Panc1 (cell line): ENCODE data around the gene COA5. TPM values are rescaled to one million over a fixed set of nuclear protein-coding genes. Genes with fewer than 3 reads are reported as not detected.

ENCODE experiments used
- ATAC-seq: fragments of 200-7000 bp; cut with Tn5 transposase; 2 replicates; pipeline ENCODE4 v1.9.1; 2020; ENCODE audit warnings: mild to moderate bottlenecking, moderate library complexity
- BruUV-seq: library from RNA; stranded (reverse); fragments of 400-500 nt; replicated peaks from 2 replicates; lab custom pipeline; 2021; lab: Mats Ljungman, UMichigan
- CTCF ChIA-PET: fragments of 300-600 bp; sonication (Branson Sonifier 250); formaldehyde crosslinking; loops from one replicate; lab custom pipeline; 2022; ENCODE audit warnings: antibody characterized with exemption; lab: Charles Lee
- POLR2A ChIA-PET: fragments of 300-600 bp; sonication (Branson Sonifier 250); formaldehyde crosslinking; loops from one replicate; lab custom pipeline; 2022; ENCODE audit warnings: antibody characterized with exemption; lab: Charles Lee
- DNase-seq: peaks from one replicate; pipeline ENCODE4 v3.0.0-alpha.2; 2010; ENCODE audit warnings: low read depth, low spot score
- H3K27ac ChIP-seq: 2 replicates; pipeline ENCODE4 v1.5.1; 2011; ENCODE audit warnings: mild to moderate bottlenecking, low read length, inconsistent platforms
- H3K27me3 ChIP-seq: fragments of 200-500 bp; sonication (Bioruptor generic); 2 replicates; pipeline ENCODE4 v1.6.0; 2014; ENCODE audit warnings: low read length, inconsistent platforms; ENCODE audit not compliant: control insufficient read depth, insufficient read depth
- H3K36me3 ChIP-seq: fragments of 200-500 bp; sonication (Bioruptor generic); 2 replicates; pipeline ENCODE4 v1.5.1; 2014; ENCODE audit warnings: inconsistent platforms, mild to moderate bottlenecking, low read length, moderate library complexity; ENCODE audit not compliant: control insufficient read depth, insufficient read depth
- H3K4me1 ChIP-seq: 2 replicates; pipeline ENCODE4 v1.5.1; 2011; ENCODE audit warnings: inconsistent platforms, mild to moderate bottlenecking, low read length, moderate library complexity; ENCODE audit not compliant: control insufficient read depth, insufficient read depth
- H3K4me3 ChIP-seq, 2 experiments: 2 replicates each; pipeline ENCODE4 v1.5.1; 2011 to 2012; ENCODE audit warnings: low read depth in 2 of 2, low read length in 2 of 2, mild to moderate bottlenecking in 2 of 2, inconsistent platforms in 1 of 2, moderate library complexity in 1 of 2
- H3K9me3 ChIP-seq: fragments of 200-500 bp; sonication (Bioruptor generic); 2 replicates; pipeline ENCODE4 v1.5.1; 2014; ENCODE audit warnings: low read depth, mild to moderate bottlenecking, inconsistent platforms, low read length, moderate library complexity; ENCODE audit not compliant: control insufficient read depth, insufficient read depth
- CTCF ChIP-seq: fragments of 450-650 bp; IDR thresholded peaks from 2 replicates; pipeline ENCODE4 v1.5.1; 2017; ENCODE audit warnings: mild to moderate bottlenecking
- POLR2AphosphoS5 ChIP-seq: IDR thresholded peaks from 2 replicates; pipeline ENCODE4 v1.6.1; 2012; ENCODE audit warnings: mild to moderate bottlenecking, low read depth, low read length, moderate library complexity
- REST ChIP-seq, 2 experiments: IDR thresholded peaks; 2 replicates each; pipeline ENCODE4 v1.6.1; 2011 to 2012; ENCODE audit warnings: low read depth in 2 of 2, control low read depth in 1 of 2, low read length in 1 of 2, mild to moderate bottlenecking in 1 of 2, moderate library complexity in 1 of 2; ENCODE audit not compliant: insufficient read depth in 1 of 2
- SIN3A ChIP-seq: IDR thresholded peaks from 2 replicates; pipeline ENCODE4 v1.6.1; 2012; ENCODE audit warnings: low read depth, mild to moderate bottlenecking, low read length, moderate library complexity, borderline replicate concordance; ENCODE audit not compliant: insufficient read depth
- TCF7L2 ChIP-seq: IDR thresholded peaks from 2 replicates; pipeline ENCODE4 v1.6.1; 2011; ENCODE audit warnings: mild to moderate bottlenecking, low read depth, low read length, inconsistent platforms
- in situ Hi-C: cut with HindIII; loops from 2 replicates; pipeline ENCODE4 v1.10.0; 2016; ENCODE audit warnings: low sequenced_read_pairs, low pct_unique_long_range_greater_than_20kb
- intact Hi-C: fragments of 100-400 bp; cut with micrococcal nuclease; formaldehyde crosslinking; loops from one replicate; pipeline ENCODE4 v1.10.0; 2022; ENCODE audit not compliant: unreplicated experiment
- total RNA-seq: library from RNA; stranded (reverse); gene quantifications from one replicate; pipeline ENCODE4 v1.2.1, GENCODE V29; 2021; ENCODE audit not compliant: unreplicated experiment

COA5 gene
- total RNA-seq, 1 experiment from 2014 or later, result 20.6 TPM

GRCh38 chr2:98608962-98609604, 771 bp upstream of the COA5 start:
- DNase-seq (no peak), ATAC-seq (no peak; the same call in 1 of the 2 replicates)
- Histone ChIP-seq H3K9me3 (no peaks in the 10 kb centered on the region), H3K27ac (peak overlapping the region; percentile 96), H3K4me1 (peaks cover 22% of the 10 kb centered on the region), H3K36me3 (peaks cover 23% of the 10 kb centered on the region), H3K27me3 (no peaks in the 10 kb centered on the region), H3K4me3 (peak overlapping the region; percentile 98)
- POLR2A ChIA-PET, result no interaction called here
- no peak for TF ChIP-seq SIN3A
- no peak for TF ChIP-seq POLR2AphosphoS5
- TF ChIP-seq TCF7L2, result no peak
- TF ChIP-seq CTCF, result no peak
- TF ChIP-seq REST (IDR thresholded peaks at IDR 0.05; ENCODE audit: insufficient read depth in 1 of 2, low read depth in 2 of 2, low read length in 1 of 2), result no peak
- TSS peak; percentile 64 for BruUV-seq
- intact Hi-C loops (no loop called here), in situ Hi-C loops (no loop called here)
- CTCF ChIA-PET, result no interaction called here

GRCh38 chr2:98607741-98608115, 584 bp downstream of the COA5 start:
- ChIA-PET POLR2A (no interaction called here), CTCF (no interaction called here)
- ATAC-seq (no peak), DNase-seq (no peak)
- intact Hi-C loops (no loop called here), in situ Hi-C loops (no loop called here)
- H3K27me3 ChIP-seq, result no peaks in the 10 kb centered on the region
- H3K36me3 ChIP-seq, result peaks cover 19% of the 10 kb centered on the region
- peak overlapping the region; percentile 98 for H3K4me3 ChIP-seq
- BruUV-seq, result TSS peak; percentile 79
- TF ChIP-seq CTCF, result no peak
- no peak for TF ChIP-seq REST (IDR thresholded peaks at IDR 0.05; ENCODE audit: insufficient read depth in 1 of 2, low read depth in 2 of 2, low read length in 1 of 2)
- no peak for TF ChIP-seq SIN3A
- no peak for TF ChIP-seq TCF7L2
- TF ChIP-seq POLR2AphosphoS5, result no peak
- H3K27ac ChIP-seq, result peak overlapping the region; percentile 96
- no peaks in the 10 kb centered on the region for H3K9me3 ChIP-seq
- H3K4me1 ChIP-seq, result peaks cover 22% of the 10 kb centered on the region
